HUES6 (cell line): Measurements from ENCODE around the gene CAPN1.
A peak's percentile ranks its signal among the peaks of the same experiment; 100 is the strongest.

Experiments used
- H3K27ac ChIP-seq: 2 replicates; pipeline ENCODE4 v1.7.0; 2013; ENCODE audit warnings: low read depth, mild to moderate bottlenecking, low read length, inconsistent platforms
- H3K27me3 ChIP-seq: 2 replicates; pipeline ENCODE4 v1.6.1; 2013; ENCODE audit warnings: low read length; ENCODE audit not compliant: control insufficient read depth, insufficient read depth
- H3K36me3 ChIP-seq: 2 replicates; pipeline ENCODE4 v1.6.1; 2013; ENCODE audit warnings: low read length; ENCODE audit not compliant: control insufficient read depth, insufficient read depth
- H3K4me1 ChIP-seq: 2 replicates; pipeline ENCODE4 v1.6.1; 2013; ENCODE audit warnings: low read length; ENCODE audit not compliant: control insufficient read depth, insufficient read depth
- H3K4me3 ChIP-seq: 2 replicates; pipeline ENCODE4 v1.5.1; 2013; ENCODE audit warnings: low read depth, low read length
- H3K9ac ChIP-seq: one replicate; pipeline ENCODE4 v1.6.1; 2013; ENCODE audit warnings: mild to moderate bottlenecking, low read length
- H3K9me3 ChIP-seq: 2 replicates; pipeline ENCODE4 v1.6.1; 2013; ENCODE audit warnings: low read depth, low read length; ENCODE audit not compliant: control insufficient read depth, insufficient read depth

CAPN1 gene

GRCh38 chr11:65204646-65205601 is 23.2 kb downstream of the CAPN1 start:
- H3K27ac ChIP-seq = no peak overlapping the region
- no peaks in the 10 kb centered on the region for H3K27me3 ChIP-seq
- peaks cover 53% of the 10 kb centered on the region for H3K36me3 ChIP-seq
- peaks cover 10% of the 10 kb centered on the region; the same call in 1 of the 2 replicates for H3K4me1 ChIP-seq
- no peak overlapping the region for H3K9ac ChIP-seq
- 0 out of 2 replicates have a peak overlapping the region, but pooled peaks have one; percentile 15 for H3K4me3 ChIP-seq
- no peaks in the 10 kb centered on the region for H3K9me3 ChIP-seq

GRCh38 chr11:65205602-65205967 is 23.9 kb downstream of the CAPN1 start:
- Histone ChIP-seq H3K4me3 (no peak overlapping the region), H3K4me1 (peaks cover 10% of the 10 kb centered on the region; the same call in 1 of the 2 replicates), H3K36me3 (peaks cover 58% of the 10 kb centered on the region), H3K9me3 (no peaks in the 10 kb centered on the region), H3K9ac (no peak overlapping the region), H3K27ac (no peak overlapping the region), H3K27me3 (no peaks in the 10 kb centered on the region)

- Histone ChIP-seq H3K9ac (no peak overlapping the region), H3K27ac (no peak overlapping the region), H3K4me3 (no peak overlapping the region), H3K36me3 (peaks cover 63% of the 10 kb centered on the region), H3K4me1 (peaks cover 12% of the 10 kb centered on the region; the same call in 1 of the 2 replicates), H3K27me3 (no peaks in the 10 kb centered on the region), H3K9me3 (no peaks in the 10 kb centered on the region)
These were observed 24.7 kb downstream of the CAPN1 start for GRCh38 chr11:65206441-65206841.

GRCh38 chr11:65206901-65207300 is 25.2 kb downstream of the CAPN1 start:
- peaks cover 67% of the 10 kb centered on the region for H3K36me3 ChIP-seq
- H3K4me3 ChIP-seq = no peak overlapping the region
- no peaks in the 10 kb centered on the region for H3K27me3 ChIP-seq
- H3K9me3 ChIP-seq = no peaks in the 10 kb centered on the region
- peaks cover 12% of the 10 kb centered on the region; the same call in 1 of the 2 replicates for H3K4me1 ChIP-seq
- no peak overlapping the region for H3K27ac ChIP-seq
- no peak overlapping the region for H3K9ac ChIP-seq

- Histone ChIP-seq H3K9me3 (no peaks in the 10 kb centered on the region), H3K9ac (no peak overlapping the region), H3K4me3 (no peak overlapping the region), H3K4me1 (peaks cover 23% of the 10 kb centered on the region), H3K27me3 (no peaks in the 10 kb centered on the region), H3K36me3 (peaks cover 68% of the 10 kb centered on the region), H3K27ac (no peak overlapping the region)
These were observed 26.4 kb downstream of the CAPN1 start for GRCh38 chr11:65207918-65208784.

GRCh38 chr11:65208785-65209710 is 27.3 kb downstream of the CAPN1 start:
- no peak overlapping the region for H3K9ac ChIP-seq
- H3K27me3 ChIP-seq = no peaks in the 10 kb centered on the region
- H3K27ac ChIP-seq = no peak overlapping the region
- no peak overlapping the region for H3K4me3 ChIP-seq
- H3K9me3 ChIP-seq = no peaks in the 10 kb centered on the region
- peaks cover 31% of the 10 kb centered on the region for H3K4me1 ChIP-seq
- peaks cover 68% of the 10 kb centered on the region for H3K36me3 ChIP-seq

- Histone ChIP-seq H3K27me3 (no peaks in the 10 kb centered on the region), H3K4me3 (no peak overlapping the region), H3K9ac (no peak overlapping the region), H3K36me3 (peaks cover 68% of the 10 kb centered on the region), H3K4me1 (peaks cover 30% of the 10 kb centered on the region), H3K27ac (no peak overlapping the region), H3K9me3 (no peaks in the 10 kb centered on the region)
These were observed 28.1 kb downstream of the CAPN1 start for GRCh38 chr11:65209711-65210360.

- no peak overlapping the region for H3K4me3 ChIP-seq
- H3K9me3 ChIP-seq = no peaks in the 10 kb centered on the region
- peaks cover 63% of the 10 kb centered on the region for H3K36me3 ChIP-seq
- no peak overlapping the region for H3K27ac ChIP-seq
- H3K27me3 ChIP-seq = no peaks in the 10 kb centered on the region
- peaks cover 27% of the 10 kb centered on the region for H3K4me1 ChIP-seq
- no peak overlapping the region for H3K9ac ChIP-seq
These were observed 28.6 kb downstream of the CAPN1 start for GRCh38 chr11:65210361-65210731.

- Histone ChIP-seq H3K27ac (no peak overlapping the region), H3K36me3 (peaks cover 59% of the 10 kb centered on the region), H3K9ac (no peak overlapping the region), H3K4me3 (no peak overlapping the region), H3K4me1 (peaks cover 30% of the 10 kb centered on the region), H3K27me3 (no peaks in the 10 kb centered on the region), H3K9me3 (no peaks in the 10 kb centered on the region)
These were observed 29.0 kb downstream of the CAPN1 start for GRCh38 chr11:65210748-65211147.
